ENCODE measurements around the gene SLC2A4RG. TPM values are rescaled to one million over a fixed set of nuclear protein-coding genes. Genes with fewer than 3 reads are reported as not detected.

SLC2A4RG gene
- total RNA-seq, 1 donor = 24.2 TPM

DNA sequence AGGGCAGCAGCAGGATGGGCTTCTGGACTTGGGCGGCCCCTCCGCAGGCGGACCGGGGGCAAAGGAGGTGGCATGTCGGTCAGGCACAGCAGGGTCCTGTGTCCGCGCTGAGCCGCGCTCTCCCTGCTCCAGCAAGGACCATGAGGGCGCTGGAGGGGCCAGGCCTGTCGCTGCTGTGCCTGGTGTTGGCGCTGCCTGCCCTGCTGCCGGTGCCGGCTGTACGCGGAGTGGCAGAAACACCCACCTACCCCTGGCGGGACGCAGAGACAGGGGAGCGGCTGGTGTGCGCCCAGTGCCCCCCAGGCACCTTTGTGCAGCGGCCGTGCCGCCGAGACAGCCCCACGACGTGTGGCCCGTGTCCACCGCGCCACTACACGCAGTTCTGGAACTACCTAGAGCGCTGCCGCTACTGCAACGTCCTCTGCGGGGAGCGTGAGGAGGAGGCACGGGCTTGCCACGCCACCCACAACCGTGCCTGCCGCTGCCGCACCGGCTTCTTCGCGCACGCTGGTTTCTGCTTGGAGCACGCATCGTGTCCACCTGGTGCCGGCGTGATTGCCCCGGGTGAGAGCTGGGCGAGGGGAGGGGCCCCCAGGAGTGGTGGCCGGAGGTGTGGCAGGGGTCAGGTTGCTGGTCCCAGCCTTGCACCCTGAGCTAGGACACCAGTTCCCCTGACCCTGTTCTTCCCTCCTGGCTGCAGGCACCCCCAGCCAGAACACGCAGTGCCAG, 42.8 kb upstream of the SLC2A4RG start, which contains the start of gene TNFRSF6B:
TNFRSF6B (plus strand) TSS at position 25 of the 729 bp plus-strand sequence; CDS start at position 141, 116 bp downstream.
- peak within 1 kb of the TSS; percentile 23 for H3K4me3 ChIP-seq (ENCODE audit: low read depth, low read length)
- TF ChIP-seq, protein P1, sequence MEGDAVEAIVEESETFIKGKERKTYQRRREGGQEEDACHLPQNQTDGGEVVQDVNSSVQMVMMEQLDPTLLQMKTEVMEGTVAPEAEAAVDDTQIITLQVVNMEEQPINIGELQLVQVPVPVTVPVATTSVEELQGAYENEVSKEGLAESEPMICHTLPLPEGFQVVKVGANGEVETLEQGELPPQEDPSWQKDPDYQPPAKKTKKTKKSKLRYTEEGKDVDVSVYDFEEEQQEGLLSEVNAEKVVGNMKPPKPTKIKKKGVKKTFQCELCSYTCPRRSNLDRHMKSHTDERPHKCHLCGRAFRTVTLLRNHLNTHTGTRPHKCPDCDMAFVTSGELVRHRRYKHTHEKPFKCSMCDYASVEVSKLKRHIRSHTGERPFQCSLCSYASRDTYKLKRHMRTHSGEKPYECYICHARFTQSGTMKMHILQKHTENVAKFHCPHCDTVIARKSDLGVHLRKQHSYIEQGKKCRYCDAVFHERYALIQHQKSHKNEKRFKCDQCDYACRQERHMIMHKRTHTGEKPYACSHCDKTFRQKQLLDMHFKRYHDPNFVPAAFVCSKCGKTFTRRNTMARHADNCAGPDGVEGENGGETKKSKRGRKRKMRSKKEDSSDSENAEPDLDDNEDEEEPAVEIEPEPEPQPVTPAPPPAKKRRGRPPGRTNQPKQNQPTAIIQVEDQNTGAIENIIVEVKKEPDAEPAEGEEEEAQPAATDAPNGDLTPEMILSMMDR (IDR thresholded peaks at IDR 0.05; ENCODE audit: insufficient read depth, low read depth, low read length) = no peak
- no peak for DNase-seq (ENCODE audit: low read depth)

DNA sequence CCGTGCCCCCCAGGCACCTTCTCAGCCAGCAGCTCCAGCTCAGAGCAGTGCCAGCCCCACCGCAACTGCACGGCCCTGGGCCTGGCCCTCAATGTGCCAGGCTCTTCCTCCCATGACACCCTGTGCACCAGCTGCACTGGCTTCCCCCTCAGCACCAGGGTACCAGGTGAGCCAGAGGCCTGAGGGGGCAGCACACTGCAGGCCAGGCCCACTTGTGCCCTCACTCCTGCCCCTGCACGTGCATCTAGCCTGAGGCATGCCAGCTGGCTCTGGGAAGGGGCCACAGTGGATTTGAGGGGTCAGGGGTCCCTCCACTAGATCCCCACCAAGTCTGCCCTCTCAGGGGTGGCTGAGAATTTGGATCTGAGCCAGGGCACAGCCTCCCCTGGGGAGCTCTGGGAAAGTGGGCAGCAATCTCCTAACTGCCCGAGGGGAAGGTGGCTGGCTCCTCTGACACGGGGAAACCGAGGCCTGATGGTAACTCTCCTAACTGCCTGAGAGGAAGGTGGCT, 42.2 kb upstream of the SLC2A4RG start:
- DNase-seq (ENCODE audit: low read depth) = no peak
- TF ChIP-seq, protein P1 (IDR thresholded peaks at IDR 0.05; ENCODE audit: insufficient read depth, low read depth, low read length) = no peak
- no peak overlapping the region for H3K4me3 ChIP-seq (ENCODE audit: low read depth, low read length)

DNA sequence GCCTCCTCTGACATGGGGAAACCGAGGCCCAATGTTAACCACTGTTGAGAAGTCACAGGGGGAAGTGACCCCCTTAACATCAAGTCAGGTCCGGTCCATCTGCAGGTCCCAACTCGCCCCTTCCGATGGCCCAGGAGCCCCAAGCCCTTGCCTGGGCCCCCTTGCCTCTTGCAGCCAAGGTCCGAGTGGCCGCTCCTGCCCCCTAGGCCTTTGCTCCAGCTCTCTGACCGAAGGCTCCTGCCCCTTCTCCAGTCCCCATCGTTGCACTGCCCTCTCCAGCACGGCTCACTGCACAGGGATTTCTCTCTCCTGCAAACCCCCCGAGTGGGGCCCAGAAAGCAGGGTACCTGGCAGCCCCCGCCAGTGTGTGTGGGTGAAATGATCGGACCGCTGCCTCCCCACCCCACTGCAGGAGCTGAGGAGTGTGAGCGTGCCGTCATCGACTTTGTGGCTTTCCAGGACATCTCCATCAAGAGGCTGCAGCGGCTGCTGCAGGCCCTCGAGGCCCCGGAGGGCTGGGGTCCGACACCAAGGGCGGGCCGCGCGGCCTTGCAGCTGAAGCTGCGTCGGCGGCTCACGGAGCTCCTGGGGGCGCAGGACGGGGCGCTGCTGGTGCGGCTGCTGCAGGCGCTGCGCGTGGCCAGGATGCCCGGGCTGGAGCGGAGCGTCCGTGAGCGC, 41.6 kb upstream of the SLC2A4RG start:
- DNase-seq (ENCODE audit: low read depth) = no peak
- TF ChIP-seq, protein P1 (IDR thresholded peaks at IDR 0.05; ENCODE audit: insufficient read depth, low read depth, low read length) = no peak
- no peak overlapping the region for H3K4me3 ChIP-seq (ENCODE audit: low read depth, low read length)

DNA sequence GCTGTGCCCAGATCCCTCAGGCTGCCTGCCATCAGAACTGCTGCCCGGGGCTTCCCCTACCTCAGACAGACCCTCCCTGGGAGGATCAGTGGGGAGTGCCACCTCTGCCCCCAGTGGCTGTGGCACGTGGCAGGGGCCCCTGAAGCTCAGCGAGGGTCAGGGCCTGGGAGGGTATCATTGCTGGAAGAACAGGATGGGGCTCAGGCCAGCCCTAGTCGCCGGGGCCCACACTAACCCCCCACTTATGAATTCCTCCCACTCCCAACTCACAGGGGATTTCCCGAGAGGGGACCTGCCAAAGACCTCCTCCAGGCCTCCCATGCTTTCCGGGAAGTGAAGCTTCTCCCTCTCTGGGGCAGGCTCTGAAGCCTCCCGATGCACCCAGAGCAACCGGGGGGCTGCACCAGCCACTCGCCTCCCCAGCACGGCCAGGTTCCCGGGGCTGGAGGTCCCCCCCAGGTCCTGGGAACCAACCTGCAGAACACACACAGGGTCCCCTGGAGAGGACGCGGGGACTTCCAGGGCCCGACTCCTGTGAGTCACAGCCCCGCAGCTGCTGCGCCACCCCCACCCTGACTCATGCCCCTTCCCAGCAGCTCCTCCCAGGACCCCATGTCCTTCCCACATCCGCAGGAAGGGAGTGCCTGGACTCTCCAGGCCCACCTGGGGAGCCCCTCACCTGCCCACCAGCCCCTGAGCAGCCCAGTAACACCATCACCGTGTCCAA, 40.7 kb upstream of the SLC2A4RG start:
- peak; percentile 91 for DNase-seq (ENCODE audit: low read depth)
- no peak overlapping the region for H3K4me3 ChIP-seq (ENCODE audit: low read depth, low read length)
- TF ChIP-seq, protein P1 (IDR thresholded peaks at IDR 0.05; ENCODE audit: insufficient read depth, low read depth, low read length) = no peak

DNA sequence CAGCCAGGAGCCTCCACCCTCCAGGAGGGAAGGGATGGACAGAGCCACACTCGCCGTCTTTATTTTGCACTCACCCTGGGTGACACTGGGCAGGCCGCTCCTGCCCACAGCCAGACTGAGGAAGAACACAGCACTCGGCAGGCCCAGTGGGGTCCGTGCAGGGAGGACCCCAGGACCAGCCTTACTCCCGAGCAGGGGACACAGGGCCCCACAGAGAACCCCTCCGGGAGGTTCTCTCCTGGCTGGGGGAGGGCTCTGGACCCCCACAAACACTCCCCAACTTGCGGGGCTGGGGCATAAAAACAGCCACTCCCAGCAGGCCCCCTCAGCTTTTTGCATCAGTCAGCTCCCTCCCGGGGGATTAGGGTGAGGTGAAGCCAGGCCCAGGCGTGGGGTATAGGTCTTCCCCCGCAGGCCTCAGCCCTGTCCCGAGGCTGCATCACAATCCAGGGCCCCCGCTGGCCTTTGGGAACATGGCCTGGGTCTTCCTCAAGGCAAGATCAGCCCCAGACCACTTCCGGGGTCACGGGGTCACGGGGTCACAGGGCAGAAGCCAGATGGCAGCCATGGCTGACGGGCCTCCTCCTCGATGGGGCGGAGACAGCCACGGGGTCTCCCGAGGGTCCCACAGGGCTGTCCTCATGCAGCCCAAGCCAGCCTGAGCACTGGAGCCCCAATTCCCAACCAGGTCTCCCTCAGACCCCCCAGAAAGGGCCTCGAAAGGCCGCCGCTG, 39.9 kb upstream of the SLC2A4RG start:
- TF ChIP-seq, protein P1 (IDR thresholded peaks at IDR 0.05; ENCODE audit: insufficient read depth, low read depth, low read length) = no peak
- no peak overlapping the region for H3K4me3 ChIP-seq (ENCODE audit: low read depth, low read length)
- no peak for DNase-seq (ENCODE audit: low read depth)
